ENCODE data around the gene CDK6. TPM values are rescaled to one million over a fixed set of nuclear protein-coding genes. Genes with fewer than 3 reads are reported as not detected.
A peak's percentile ranks its signal among the peaks of the same experiment; 100 is the strongest.

CDK6 gene
- total RNA-seq, 2 experiments from 2014 or later = 84.1 to 95.4 TPM

- POLR2A ChIA-PET = no interaction called here
- peak overlapping the region; percentile 73 for H3K27ac Mint-ChIP-seq
- H3K36me3 Mint-ChIP-seq (ENCODE audit: low read depth) = peaks cover 43% of the 10 kb centered on the region
Measured at GRCh38 chr7:92632791-92633190, 203.6 kb downstream of the CDK6 start.

GRCh38 chr7:92631850-92632487 lies 204.4 kb downstream of the CDK6 start:
- DNase-seq = no peak
- H3K36me3 Mint-ChIP-seq (ENCODE audit: low read depth) = peaks cover 49% of the 10 kb centered on the region
- peaks cover 13% of the 10 kb centered on the region for H3K9me3 Mint-ChIP-seq
- H3K4me3 Mint-ChIP-seq = peak overlapping the region; percentile 8
- H3K27ac Mint-ChIP-seq = peak overlapping the region; percentile 65
- H3K4me1 Mint-ChIP-seq = peaks cover 57% of the 10 kb centered on the region
- ChIA-PET POLR2A (no interaction called here), CTCF (interaction anchor here (1.0 to 3.0 kb wide), 5 partner anchors 11 to 201 kb away, joined by 3 to 15 read pairs (median 8); no protein-coding TSS in a partner anchor)
- H3K27me3 Mint-ChIP-seq = no peaks in the 10 kb centered on the region

More at GRCh38 chr7:92632791-92633190, 203.6 kb downstream of the CDK6 start:
- Mint-ChIP-seq H3K9me3 (peaks cover 9% of the 10 kb centered on the region), H3K4me3 (no peak overlapping the region), H3K27me3 (no peaks in the 10 kb centered on the region), H3K4me1 (peaks cover 52% of the 10 kb centered on the region)
- no peak for DNase-seq
- CTCF ChIA-PET = interaction anchor here (0.6 to 3.0 kb wide), 10 partner anchors 12 to 578 kb away, joined by 3 to 15 read pairs (median 4); no protein-coding TSS in a partner anchor

- H3K27ac Mint-ChIP-seq = peak overlapping the region; percentile 65
- CTCF ChIA-PET = interaction anchor here (1.0 to 3.0 kb wide), 6 partner anchors 10 to 202 kb away, joined by 3 to 15 read pairs (median 6); no protein-coding TSS in a partner anchor
- no peak overlapping the region for H3K4me3 Mint-ChIP-seq
- no peaks in the 10 kb centered on the region for H3K27me3 Mint-ChIP-seq
- peaks cover 63% of the 10 kb centered on the region for H3K4me1 Mint-ChIP-seq
- POLR2A ChIA-PET = no interaction called here
- no peak for DNase-seq
- H3K36me3 Mint-ChIP-seq (ENCODE audit: low read depth) = peaks cover 55% of the 10 kb centered on the region
- peaks cover 16% of the 10 kb centered on the region for H3K9me3 Mint-ChIP-seq
Measured at GRCh38 chr7:92631067-92631849, 205.1 kb downstream of the CDK6 start.

- CTCF ChIA-PET = interaction anchor here (1.1 to 1.3 kb wide), 3 partner anchors 9 to 203 kb away, joined by 3 to 5 read pairs (median 3); no protein-coding TSS in a partner anchor
- H3K36me3 Mint-ChIP-seq (ENCODE audit: low read depth) = peaks cover 64% of the 10 kb centered on the region
- H3K4me1 Mint-ChIP-seq = peaks cover 67% of the 10 kb centered on the region
Measured at GRCh38 chr7:92629779-92630178, 206.6 kb downstream of the CDK6 start.

GRCh38 chr7:92627956-92628355 lies 208.4 kb downstream of the CDK6 start:
- Mint-ChIP-seq H3K4me3 (no peak overlapping the region), H3K9me3 (peaks cover 34% of the 10 kb centered on the region), H3K27me3 (no peaks in the 10 kb centered on the region), H3K27ac (no peak overlapping the region), H3K36me3 (ENCODE audit: low read depth) (peaks cover 77% of the 10 kb centered on the region), H3K4me1 (peaks cover 68% of the 10 kb centered on the region)
- ChIA-PET POLR2A (no interaction called here), CTCF (no interaction called here)
- DNase-seq = no peak

More at GRCh38 chr7:92629779-92630178, 206.6 kb downstream of the CDK6 start:
- peaks cover 20% of the 10 kb centered on the region for H3K9me3 Mint-ChIP-seq
- no peak overlapping the region for H3K4me3 Mint-ChIP-seq
- H3K27me3 Mint-ChIP-seq = no peaks in the 10 kb centered on the region
- DNase-seq = no peak
- POLR2A ChIA-PET = no interaction called here
- H3K27ac Mint-ChIP-seq = no peak overlapping the region

- Mint-ChIP-seq H3K36me3 (ENCODE audit: low read depth) (peaks cover 80% of the 10 kb centered on the region), H3K27me3 (no peaks in the 10 kb centered on the region), H3K4me1 (peaks cover 70% of the 10 kb centered on the region), H3K27ac (no peak overlapping the region), H3K9me3 (peaks cover 38% of the 10 kb centered on the region), H3K4me3 (no peak overlapping the region)
- no peak for DNase-seq
- ChIA-PET POLR2A (no interaction called here), CTCF (no interaction called here)
Measured at GRCh38 chr7:92626281-92626809, 210.0 kb downstream of the CDK6 start.

- Mint-ChIP-seq H3K36me3 (ENCODE audit: low read depth) (peaks cover 79% of the 10 kb centered on the region), H3K27ac (peak overlapping the region; percentile 90), H3K27me3 (no peaks in the 10 kb centered on the region), H3K4me3 (peak overlapping the region; percentile 17), H3K4me1 (peaks cover 68% of the 10 kb centered on the region), H3K9me3 (peaks cover 38% of the 10 kb centered on the region)
- ChIA-PET POLR2A (interaction anchor here (0.6 kb wide), 1 partner anchor 209 kb away, joined by 5 read pairs; no protein-coding TSS in a partner anchor), CTCF (interaction anchor here (0.9 to 1.0 kb wide), 2 partner anchors 17 to 207 kb away, joined by 3 read pairs; no protein-coding TSS in a partner anchor)
- DNase-seq = no peak
Measured at GRCh38 chr7:92625617-92626016, 210.8 kb downstream of the CDK6 start.

GRCh38 chr7:92624298-92624996 lies 211.9 kb downstream of the CDK6 start:
- Mint-ChIP-seq H3K27ac (no peak overlapping the region), H3K4me3 (no peak overlapping the region)

GRCh38 chr7:92623544-92623943 lies 212.8 kb downstream of the CDK6 start:
- CTCF ChIA-PET = no interaction called here
- DNase-seq = no peak
- Mint-ChIP-seq H3K27ac (no peak overlapping the region), H3K36me3 (ENCODE audit: low read depth) (peaks cover 63% of the 10 kb centered on the region), H3K9me3 (peaks cover 34% of the 10 kb centered on the region), H3K27me3 (no peaks in the 10 kb centered on the region), H3K4me3 (no peak overlapping the region), H3K4me1 (peaks cover 67% of the 10 kb centered on the region)
- POLR2A ChIA-PET = no interaction called here

More at GRCh38 chr7:92624298-92624996, 211.9 kb downstream of the CDK6 start:
- H3K27me3 Mint-ChIP-seq = no peaks in the 10 kb centered on the region
- peaks cover 38% of the 10 kb centered on the region for H3K9me3 Mint-ChIP-seq
- ChIA-PET CTCF (no interaction called here), POLR2A (no interaction called here)
- peaks cover 67% of the 10 kb centered on the region for H3K4me1 Mint-ChIP-seq
- H3K36me3 Mint-ChIP-seq (ENCODE audit: low read depth) = peaks cover 70% of the 10 kb centered on the region
- no peak for DNase-seq

- H3K9me3 Mint-ChIP-seq = peaks cover 29% of the 10 kb centered on the region
- H3K36me3 Mint-ChIP-seq (ENCODE audit: low read depth) = peaks cover 58% of the 10 kb centered on the region
- no peaks in the 10 kb centered on the region for H3K27me3 Mint-ChIP-seq
- DNase-seq = no peak
- H3K4me1 Mint-ChIP-seq = peaks cover 66% of the 10 kb centered on the region
- H3K4me3 Mint-ChIP-seq = no peak overlapping the region
- POLR2A ChIA-PET = interaction anchor here (0.6 kb wide), 1 partner anchor 155 kb away, joined by 6 read pairs; no protein-coding TSS in a partner anchor
- CTCF ChIA-PET = interaction anchor here (3.2 kb wide), 1 partner anchor 210 kb away, joined by 17 read pairs; no protein-coding TSS in a partner anchor
- H3K27ac Mint-ChIP-seq = peak overlapping the region; percentile 63
Measured at GRCh38 chr7:92622685-92623084, 213.7 kb downstream of the CDK6 start.

GRCh38 chr7:92622030-92622429 lies 214.3 kb downstream of the CDK6 start:
- H3K4me3 Mint-ChIP-seq = no peak overlapping the region
- CTCF ChIA-PET = interaction anchor here (0.7 to 3.2 kb wide), 8 partner anchors 9 to 210 kb away, joined by 3 to 17 read pairs (median 4); no protein-coding TSS in a partner anchor
- no peaks in the 10 kb centered on the region for H3K27me3 Mint-ChIP-seq
- no peak for DNase-seq
- peak overlapping the region; percentile 81 for H3K27ac Mint-ChIP-seq
- peaks cover 25% of the 10 kb centered on the region for H3K9me3 Mint-ChIP-seq
- POLR2A ChIA-PET = interaction anchor here (0.6 kb wide), 1 partner anchor 156 kb away, joined by 6 read pairs; no protein-coding TSS in a partner anchor
- H3K4me1 Mint-ChIP-seq = peaks cover 59% of the 10 kb centered on the region
- H3K36me3 Mint-ChIP-seq (ENCODE audit: low read depth) = peaks cover 57% of the 10 kb centered on the region

GRCh38 chr7:92621561-92622023 lies 214.8 kb downstream of the CDK6 start:
- peak overlapping the region; percentile 85 for H3K27ac Mint-ChIP-seq
- CTCF ChIA-PET = interaction anchor here (0.6 to 3.2 kb wide), 17 partner anchors 9 to 211 kb away, joined by 3 to 17 read pairs (median 4); no protein-coding TSS in a partner anchor
- no peaks in the 10 kb centered on the region for H3K27me3 Mint-ChIP-seq
- POLR2A ChIA-PET = no interaction called here
- H3K9me3 Mint-ChIP-seq = peaks cover 25% of the 10 kb centered on the region
- H3K36me3 Mint-ChIP-seq (ENCODE audit: low read depth) = peaks cover 57% of the 10 kb centered on the region
- no peak for DNase-seq
- peaks cover 56% of the 10 kb centered on the region for H3K4me1 Mint-ChIP-seq
- H3K4me3 Mint-ChIP-seq = peak overlapping the region; percentile 25
